ENCODE results near the gene KRTAP3-2. TPM values are rescaled to one million over a fixed set of nuclear protein-coding genes. Genes with fewer than 3 reads are reported as not detected.

Gene KRTAP3-2
- total and polyA plus RNA-seq, 11 donors = not detected

DNA sequence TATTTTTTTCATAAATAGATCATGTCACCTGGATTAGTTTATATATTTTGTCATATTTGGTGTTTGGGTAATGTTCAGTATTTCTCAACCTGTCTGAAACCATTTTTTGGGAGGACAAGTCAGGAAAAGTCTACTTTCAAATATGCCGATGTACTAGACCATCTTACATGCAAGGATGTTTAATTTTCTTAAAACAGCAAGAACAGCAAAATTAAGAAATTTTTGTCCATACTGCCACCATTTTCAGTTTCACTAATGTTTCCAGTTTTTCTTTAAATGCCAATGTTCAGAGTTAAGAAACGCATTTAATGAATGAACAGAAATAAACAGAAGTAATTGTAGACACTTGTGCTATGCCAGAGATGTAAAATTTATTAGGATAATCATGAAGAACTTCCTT lies 6.6 kb downstream of the KRTAP3-2 start:
- Histone ChIP-seq H3K4me3 (no peak overlapping the region), H3K36me3 (no peaks in the 10 kb centered on the region), H3K4me1 (no peaks in the 10 kb centered on the region), H3K27ac (no peak overlapping the region), H3K27me3 (peaks cover 0 to 41% (median 9%) of the 10 kb centered on the region in 9 donors), H3K9me3 (peaks cover 0 to 3% (median 0%) of the 10 kb centered on the region in 12 donors)
- TF ChIP-seq, protein P1, sequence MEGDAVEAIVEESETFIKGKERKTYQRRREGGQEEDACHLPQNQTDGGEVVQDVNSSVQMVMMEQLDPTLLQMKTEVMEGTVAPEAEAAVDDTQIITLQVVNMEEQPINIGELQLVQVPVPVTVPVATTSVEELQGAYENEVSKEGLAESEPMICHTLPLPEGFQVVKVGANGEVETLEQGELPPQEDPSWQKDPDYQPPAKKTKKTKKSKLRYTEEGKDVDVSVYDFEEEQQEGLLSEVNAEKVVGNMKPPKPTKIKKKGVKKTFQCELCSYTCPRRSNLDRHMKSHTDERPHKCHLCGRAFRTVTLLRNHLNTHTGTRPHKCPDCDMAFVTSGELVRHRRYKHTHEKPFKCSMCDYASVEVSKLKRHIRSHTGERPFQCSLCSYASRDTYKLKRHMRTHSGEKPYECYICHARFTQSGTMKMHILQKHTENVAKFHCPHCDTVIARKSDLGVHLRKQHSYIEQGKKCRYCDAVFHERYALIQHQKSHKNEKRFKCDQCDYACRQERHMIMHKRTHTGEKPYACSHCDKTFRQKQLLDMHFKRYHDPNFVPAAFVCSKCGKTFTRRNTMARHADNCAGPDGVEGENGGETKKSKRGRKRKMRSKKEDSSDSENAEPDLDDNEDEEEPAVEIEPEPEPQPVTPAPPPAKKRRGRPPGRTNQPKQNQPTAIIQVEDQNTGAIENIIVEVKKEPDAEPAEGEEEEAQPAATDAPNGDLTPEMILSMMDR (IDR thresholded peaks at IDR 0.05) = no peak
- TF ChIP-seq POLR2A (IDR thresholded peaks at IDR 0.05) = no peak
- 89 to 95% (median 93%) methylated on average over 2 of the region's 2 CpGs for WGBS, 4 donors
- DNase-seq (no peak), ATAC-seq (no peak)
- intact Hi-C loops (cut with DNase I) = no loop called here

DNA sequence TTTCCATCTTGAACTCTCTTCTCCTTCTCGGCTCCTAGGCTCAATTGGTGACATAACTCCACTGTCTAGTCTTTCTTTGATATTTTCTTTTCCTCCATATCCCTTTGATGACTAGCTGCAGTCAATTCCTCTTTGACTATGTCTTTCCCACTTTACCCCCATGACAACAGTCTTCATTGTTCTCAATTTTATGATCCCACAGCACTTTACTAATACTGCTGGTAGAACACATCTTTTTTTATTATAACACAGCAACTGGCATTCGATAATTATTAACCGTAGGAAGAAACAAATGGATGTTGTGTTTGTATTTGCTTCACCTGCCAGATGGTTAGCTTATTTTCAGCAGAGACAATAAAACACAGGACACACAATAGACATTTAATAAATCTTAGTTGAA lies 7.0 kb downstream of the KRTAP3-2 start:
- no peak overlapping the region for H3K27ac ChIP-seq
- 82 to 88% (median 84%) methylated on average over 3 of the region's 3 CpGs for WGBS, 4 donors
- H3K27me3 ChIP-seq = peaks cover 0 to 41% (median 9%) of the 10 kb centered on the region in 9 donors
- ATAC-seq (no peak), DNase-seq (no peak)
- no peak for TF ChIP-seq POLR2A (IDR thresholded peaks at IDR 0.05)
- TF ChIP-seq, protein P1 (IDR thresholded peaks at IDR 0.05) = no peak
- H3K4me3 ChIP-seq = no peak overlapping the region
- peaks cover 0 to 3% (median 0%) of the 10 kb centered on the region in 12 donors for H3K9me3 ChIP-seq
- H3K36me3 ChIP-seq = no peaks in the 10 kb centered on the region
- intact Hi-C loops (cut with DNase I) = no loop called here
- no peaks in the 10 kb centered on the region for H3K4me1 ChIP-seq

DNA sequence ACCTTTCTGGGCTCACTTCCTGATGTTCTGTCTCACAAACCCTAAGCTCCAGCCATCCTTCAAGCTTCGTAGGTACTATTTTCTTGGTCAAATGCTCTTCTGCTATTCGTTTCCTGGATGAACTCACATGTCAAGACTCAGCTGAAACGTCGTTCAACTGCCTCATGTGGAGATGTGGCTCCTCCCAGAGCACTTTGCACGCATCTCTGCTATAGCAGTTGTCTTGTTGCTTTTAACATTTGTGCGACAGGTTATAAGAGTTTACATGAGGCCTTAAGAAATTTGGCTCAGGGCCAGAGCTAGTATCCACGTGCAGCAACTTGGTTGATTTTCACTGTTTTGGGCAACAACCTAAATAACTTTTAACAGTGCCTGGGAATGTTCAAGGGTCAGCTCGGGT lies 12.8 kb downstream of the KRTAP3-2 start:
- no peak for DNase-seq
- Histone ChIP-seq H3K9me3 (peaks cover 0 to 3% (median 0%) of the 10 kb centered on the region in 12 donors), H3K4me3 (no peak overlapping the region), H3K27ac (no peak overlapping the region), H3K4me1 (no peaks in the 10 kb centered on the region), H3K27me3 (peaks cover 0 to 26% (median 9%) of the 10 kb centered on the region in 9 donors), H3K36me3 (no peaks in the 10 kb centered on the region)
- intact Hi-C loops (cut with DNase I) = no loop called here
- 57 to 63% (median 60%) methylated on average over 8 of the region's 8 CpGs for WGBS, 4 donors
- no peak for ATAC-seq
- no peak for TF ChIP-seq POLR2A (IDR thresholded peaks at IDR 0.05)
- TF ChIP-seq, protein P1 (IDR thresholded peaks at IDR 0.05) = no peak

DNA sequence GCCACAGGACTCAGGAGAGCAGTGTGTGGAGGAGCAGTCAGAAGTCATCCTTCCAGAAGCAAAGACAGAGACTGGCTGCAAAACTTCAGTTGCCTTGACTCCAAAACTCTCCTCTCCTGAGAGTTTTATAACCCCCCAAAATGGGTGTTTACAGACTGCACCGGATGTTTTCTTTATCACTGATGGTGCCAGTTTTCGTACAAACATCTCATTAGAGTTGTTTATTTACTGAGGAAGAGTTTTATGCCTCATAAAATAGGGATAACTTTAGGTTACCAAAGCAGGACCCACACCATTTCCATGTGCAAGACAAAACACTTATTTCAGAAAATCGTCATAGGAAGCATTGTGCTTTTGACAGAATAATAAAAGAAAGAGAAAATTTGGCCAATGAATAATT lies 15.5 kb downstream of the KRTAP3-2 start, which contains the start of gene KRT40:
TSS of gene KRT40 (minus strand) at position 101 of the 400 bp plus-strand sequence. CDS start at position 48, 53 bp downstream.
- intact Hi-C loops (cut with DNase I) = no loop called here
- H3K27me3 ChIP-seq = peaks cover 0 to 35% (median 7%) of the 10 kb centered on the region in 9 donors
- 65 to 75% (median 72%) methylated on average over 3 of the region's 3 CpGs for WGBS, 4 donors
- TF ChIP-seq POLR2A (IDR thresholded peaks at IDR 0.05) = no peak
- TF ChIP-seq, protein P1 (IDR thresholded peaks at IDR 0.05) = no peak
- no peak within 1 kb of the TSS for H3K4me3 ChIP-seq
- DNase-seq = no peak
- no peaks in the 10 kb centered on the region for H3K36me3 ChIP-seq
- H3K9me3 ChIP-seq = no peaks in the 10 kb centered on the region
- no peak within 1 kb of the TSS for H3K27ac ChIP-seq
- peaks cover 0 to 5% (median 0%) of the 10 kb centered on the region in 12 donors for H3K4me1 ChIP-seq
- no peak for ATAC-seq

Data from heart left ventricle (tissue), 16 donors.